Liver (tissue), 9 donors: ENCODE data around the gene GRXCR2. TPM values are rescaled to one million over a fixed set of nuclear protein-coding genes. Genes with fewer than 3 reads are reported as not detected.

ENCODE experiments used
- DNase-seq: peaks from one replicate; pipeline ENCODE4 v3.0.0-alpha.2; 2017; ENCODE audit warnings: low spot score
- H3K27ac ChIP-seq, 2 donors: one replicate each; pipeline ENCODE4 v1.7.0; 2013; ENCODE audit warnings: inconsistent platforms in 2 of 2, low read length in 2 of 2, control low read depth in 1 of 2, low read depth in 1 of 2, mild to moderate bottlenecking in 1 of 2
- H3K27me3 ChIP-seq, 4 donors: one replicate each; pipeline versions ENCODE4 v1.6.1 to v1.7.0; 2013; ENCODE audit warnings: low read length in 3 of 4, inconsistent platforms in 1 of 4, mild to moderate bottlenecking in 1 of 4, moderate library complexity in 1 of 4; ENCODE audit not compliant: control insufficient read depth in 4 of 4, insufficient read depth in 4 of 4
- H3K36me3 ChIP-seq, 4 donors: one replicate each; pipeline versions ENCODE4 v1.6.1 to v1.7.0; 2013; ENCODE audit warnings: low read length in 3 of 4, mild to moderate bottlenecking in 3 of 4, low read depth in 1 of 4, moderate library complexity in 1 of 4; ENCODE audit not compliant: control insufficient read depth in 4 of 4, insufficient read depth in 3 of 4
- H3K4me1 ChIP-seq, 4 donors: one replicate each; pipeline versions ENCODE4 v1.6.1 to v1.7.0; 2013; ENCODE audit warnings: low read length in 3 of 4, mild to moderate bottlenecking in 3 of 4, moderate library complexity in 1 of 4; ENCODE audit not compliant: control insufficient read depth in 4 of 4, insufficient read depth in 4 of 4
- H3K4me3 ChIP-seq, 3 donors: one replicate each; pipeline versions ENCODE4 v1.6.1 to v1.7.0; 2013; ENCODE audit warnings: low read length in 3 of 3, control low read depth in 1 of 3, low read depth in 1 of 3, mild to moderate bottlenecking in 1 of 3
- H3K9ac ChIP-seq, 2 donors: one replicate each; pipeline ENCODE4 v1.7.0; 2013; ENCODE audit warnings: low read length in 2 of 2, mild to moderate bottlenecking in 2 of 2, moderate library complexity in 2 of 2, control low read depth in 1 of 2, low read depth in 1 of 2
- H3K9me3 ChIP-seq, 4 donors: one replicate each; pipeline versions ENCODE4 v1.6.1 to v1.7.0; 2013; ENCODE audit warnings: low read length in 3 of 4; ENCODE audit not compliant: control insufficient read depth in 4 of 4
- EGR1 ChIP-seq, 2 donors: IDR thresholded peaks; 2 replicates each; pipeline ENCODE4 v1.6.1; 2016 to 2018; ENCODE audit warnings: antibody characterized with exemption in 2 of 2, low read depth in 2 of 2
- FOXA2 ChIP-seq: IDR thresholded peaks from 2 replicates; pipeline ENCODE4 v1.6.1; 2016; ENCODE audit warnings: antibody characterized with exemption
- GABPA ChIP-seq, 2 donors: IDR thresholded peaks in 1 of 2; conservative IDR thresholded peaks in 1 of 2; 2 replicates each; pipeline ENCODE4 v1.6.1; 2016; ENCODE audit warnings: antibody characterized with exemption in 2 of 2, mild to moderate bottlenecking in 1 of 2, moderate library complexity in 1 of 2
- HNF4A ChIP-seq, 2 donors: conservative IDR thresholded peaks; 2 replicates each; pipeline ENCODE4 v1.6.1; 2016; ENCODE audit warnings: antibody characterized with exemption in 2 of 2, mild to moderate bottlenecking in 2 of 2
- HNF4G ChIP-seq: IDR thresholded peaks from 2 replicates; pipeline ENCODE4 v1.6.1; 2016; ENCODE audit warnings: antibody characterized with exemption
- JUND ChIP-seq, 2 donors: IDR thresholded peaks; 2 replicates each; pipeline ENCODE4 v1.6.1; 2016; ENCODE audit warnings: antibody characterized with exemption in 2 of 2
- NR2F2 ChIP-seq: IDR thresholded peaks from 2 replicates; pipeline ENCODE4 v1.6.1; 2016; ENCODE audit warnings: antibody characterized with exemption
- RAD21 ChIP-seq, 2 donors: IDR thresholded peaks; 2 replicates each; pipeline ENCODE4 v1.6.1; 2016; ENCODE audit warnings: antibody characterized with exemption in 2 of 2, mild to moderate bottlenecking in 2 of 2
- RXRA ChIP-seq, 2 donors: IDR thresholded peaks; 2 replicates each; pipeline ENCODE4 v1.6.1; 2017 to 2018; ENCODE audit warnings: antibody characterized with exemption in 2 of 2, mild to moderate bottlenecking in 1 of 2
- TAF1 ChIP-seq: conservative IDR thresholded peaks from 2 replicates; pipeline ENCODE4 v1.6.1; 2016; ENCODE audit warnings: antibody characterized with exemption, mild to moderate bottlenecking
- YY1 ChIP-seq: IDR thresholded peaks from 2 replicates; pipeline ENCODE4 v1.6.1; 2016; ENCODE audit warnings: antibody characterized with exemption, mild to moderate bottlenecking
- WGBS: extraction: QIAGEN DNeasy Blood & Tissue Kit; methylation state at CpG from one replicate; pipeline ENCODE4 v1.1.7; 2013; 5-methylcytosine and 5-hydroxymethylcytosine counted together
- polyA plus RNA-seq, 2 donors: library from polyadenylated mRNA; stranded (reverse) in 1 of 2; unstranded in 1 of 2; fragments of 200-250 nt in 1 of 2; fragments of >200 nt in 1 of 2; fragmentation: Nextera tagmentation in 1 of 2; extraction: Ambion mirVana in 1 of 2; gene quantifications; one replicate each; pipeline versions ENCODE4 v1.2.1 to v1.2.3, GENCODE V29; 2013 to 2015
- total RNA-seq, 2 donors: library from RNA; depleted of rRNA; stranded (reverse); fragments of >200 nt; gene quantifications; one replicate each; pipeline ENCODE4 v1.2.3, GENCODE V29; 2014
- TF ChIP-seq, protein P1 (sequence below): IDR thresholded peaks from 2 replicates; pipeline ENCODE4 v1.6.1; 2016; ENCODE audit warnings: antibody characterized with exemption
- TF ChIP-seq, protein P2 (sequence below): IDR thresholded peaks from 2 replicates; pipeline ENCODE4 v1.6.1; 2016; ENCODE audit warnings: antibody characterized with exemption
- TF ChIP-seq, protein P3 (sequence below): IDR thresholded peaks from 2 replicates; pipeline ENCODE4 v1.6.1; 2016; ENCODE audit warnings: antibody characterized with exemption
- TF ChIP-seq, protein P4 (sequence below): IDR thresholded peaks from 2 replicates; pipeline ENCODE4 v1.6.1; 2016; ENCODE audit warnings: antibody characterized with exemption, mild to moderate bottlenecking
- donor health status: healthy.
- donor health status: healthy.
- donor health status: healthy.
- donor health status: healthy.
- donor health status: healthy.

Gene GRXCR2
- total and polyA plus RNA-seq, 4 donors = not detected

DNA sequence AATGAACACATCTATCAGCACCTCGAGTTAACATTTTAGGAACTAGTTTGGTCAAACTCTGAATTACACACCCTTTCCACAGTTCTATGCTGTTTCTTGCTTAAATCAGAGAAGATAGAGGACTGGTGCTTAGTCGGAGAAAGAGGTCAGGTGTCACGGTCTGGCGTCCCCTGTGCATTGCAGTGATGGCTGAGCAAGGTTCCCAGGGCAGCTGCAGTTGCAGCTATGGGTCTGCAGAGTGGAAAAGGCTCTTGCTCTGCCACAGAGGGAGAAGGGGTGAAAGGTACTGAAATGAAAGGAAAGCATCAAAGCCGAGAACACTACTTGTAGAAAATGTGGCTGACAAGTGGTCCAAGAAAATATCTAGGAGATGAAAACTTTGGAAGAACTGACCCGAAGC is 38.4 kb upstream of the GRXCR2 start:
- no peaks in the 10 kb centered on the region for H3K9me3 ChIP-seq
- H3K36me3 ChIP-seq = no peaks in the 10 kb centered on the region
- TF ChIP-seq RXRA (IDR thresholded peaks at IDR 0.05) (no peak), JUND (IDR thresholded peaks at IDR 0.05) (no peak), TAF1 (no peak)
- H3K9ac ChIP-seq = no peak overlapping the region
- no peak overlapping the region for H3K27ac ChIP-seq
- no peaks in the 10 kb centered on the region for H3K27me3 ChIP-seq
- H3K4me1 ChIP-seq = peaks cover 0 to 9% (median 4%) of the 10 kb centered on the region in 4 donors
- no peak for DNase-seq
- WGBS = 91% methylated on average over 6 of the region's 6 CpGs
- no peak overlapping the region for H3K4me3 ChIP-seq

DNA sequence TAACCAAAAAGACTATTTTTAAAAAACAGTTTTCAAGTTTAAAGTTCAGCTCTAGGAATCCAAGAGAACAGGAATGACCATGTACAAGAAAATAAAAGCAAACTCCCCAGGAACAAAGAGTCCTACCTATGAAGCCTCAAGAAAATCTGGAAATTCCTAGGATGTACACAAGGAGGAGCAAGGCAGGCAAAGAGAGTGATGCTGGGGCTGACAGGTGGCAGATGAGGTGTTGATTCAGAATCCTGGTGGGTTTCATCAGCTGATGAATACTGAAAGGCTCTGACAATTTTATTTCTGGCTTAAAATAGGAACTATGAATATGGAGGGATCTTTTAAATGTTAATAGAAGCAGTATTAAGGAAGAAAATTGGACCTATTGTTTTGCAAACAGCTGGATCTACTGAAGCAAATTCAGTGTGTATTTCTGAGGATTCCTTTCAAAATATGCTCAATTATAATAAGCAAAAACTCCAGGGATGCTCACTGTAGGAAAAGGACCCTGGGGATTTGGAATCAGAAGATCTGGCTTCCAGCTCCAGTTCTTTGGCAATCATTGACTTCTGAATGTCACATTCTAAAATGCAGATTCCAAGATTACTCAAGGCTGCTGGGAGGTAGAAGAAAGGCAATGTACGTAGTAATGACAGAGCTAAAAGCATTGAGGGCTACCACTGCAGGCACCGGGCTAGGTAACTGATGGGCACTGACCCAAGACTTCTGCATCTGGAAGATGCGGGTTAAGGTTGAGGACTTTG is 35.6 kb upstream of the GRXCR2 start:
- H3K27me3 ChIP-seq = no peaks in the 10 kb centered on the region
- no peak overlapping the region for H3K9ac ChIP-seq
- TF ChIP-seq RAD21 (IDR thresholded peaks at IDR 0.05) (peak; percentile 12 to 58), JUND (IDR thresholded peaks at IDR 0.05) (no peak)
- no peak overlapping the region for H3K27ac ChIP-seq
- H3K4me1 ChIP-seq = peaks cover 0 to 9% (median 4%) of the 10 kb centered on the region in 4 donors
- no peak overlapping the region for H3K4me3 ChIP-seq
- 83% methylated on average over 3 of the region's 3 CpGs for WGBS
- no peak for DNase-seq
- H3K9me3 ChIP-seq = no peaks in the 10 kb centered on the region
- H3K36me3 ChIP-seq = no peaks in the 10 kb centered on the region

DNA sequence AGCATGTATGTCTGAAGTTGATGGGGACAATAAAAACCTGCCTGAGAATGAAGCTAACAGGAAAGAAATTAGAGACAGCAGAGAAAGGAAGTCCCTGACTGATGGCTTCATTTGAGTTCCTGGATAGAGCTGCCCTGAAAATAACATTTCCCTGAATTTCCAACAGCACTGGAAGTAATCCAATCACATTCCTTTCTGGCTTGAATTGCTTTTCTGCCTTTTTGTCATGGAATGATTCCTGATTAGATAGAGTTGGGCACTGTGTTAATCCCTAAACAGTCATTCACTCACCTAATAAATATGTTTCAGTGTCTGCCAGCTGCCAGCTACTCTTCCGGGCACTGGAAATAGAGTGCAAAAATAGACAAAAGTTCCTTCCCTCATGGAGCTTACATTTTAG is 33.6 kb upstream of the GRXCR2 start:
- no peaks in the 10 kb centered on the region for H3K4me1 ChIP-seq
- H3K4me3 ChIP-seq = no peak overlapping the region
- no peaks in the 10 kb centered on the region for H3K9me3 ChIP-seq
- no peak overlapping the region for H3K27ac ChIP-seq
- no peaks in the 10 kb centered on the region for H3K27me3 ChIP-seq
- DNase-seq = no peak
- H3K36me3 ChIP-seq = no peaks in the 10 kb centered on the region
- 83% methylated on average over 1 of the region's 1 CpG for WGBS
- H3K9ac ChIP-seq = no peak overlapping the region
- TF ChIP-seq EGR1 (IDR thresholded peaks at IDR 0.05; ENCODE audit: low read depth in 2 of 2) (no peak), FOXA2 (no peak)
- TF ChIP-seq, protein P1, sequence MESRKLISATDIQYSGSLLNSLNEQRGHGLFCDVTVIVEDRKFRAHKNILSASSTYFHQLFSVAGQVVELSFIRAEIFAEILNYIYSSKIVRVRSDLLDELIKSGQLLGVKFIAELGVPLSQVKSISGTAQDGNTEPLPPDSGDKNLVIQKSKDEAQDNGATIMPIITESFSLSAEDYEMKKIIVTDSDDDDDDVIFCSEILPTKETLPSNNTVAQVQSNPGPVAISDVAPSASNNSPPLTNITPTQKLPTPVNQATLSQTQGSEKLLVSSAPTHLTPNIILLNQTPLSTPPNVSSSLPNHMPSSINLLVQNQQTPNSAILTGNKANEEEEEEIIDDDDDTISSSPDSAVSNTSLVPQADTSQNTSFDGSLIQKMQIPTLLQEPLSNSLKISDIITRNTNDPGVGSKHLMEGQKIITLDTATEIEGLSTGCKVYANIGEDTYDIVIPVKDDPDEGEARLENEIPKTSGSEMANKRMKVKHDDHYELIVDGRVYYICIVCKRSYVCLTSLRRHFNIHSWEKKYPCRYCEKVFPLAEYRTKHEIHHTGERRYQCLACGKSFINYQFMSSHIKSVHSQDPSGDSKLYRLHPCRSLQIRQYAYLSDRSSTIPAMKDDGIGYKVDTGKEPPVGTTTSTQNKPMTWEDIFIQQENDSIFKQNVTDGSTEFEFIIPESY = no peak

DNA sequence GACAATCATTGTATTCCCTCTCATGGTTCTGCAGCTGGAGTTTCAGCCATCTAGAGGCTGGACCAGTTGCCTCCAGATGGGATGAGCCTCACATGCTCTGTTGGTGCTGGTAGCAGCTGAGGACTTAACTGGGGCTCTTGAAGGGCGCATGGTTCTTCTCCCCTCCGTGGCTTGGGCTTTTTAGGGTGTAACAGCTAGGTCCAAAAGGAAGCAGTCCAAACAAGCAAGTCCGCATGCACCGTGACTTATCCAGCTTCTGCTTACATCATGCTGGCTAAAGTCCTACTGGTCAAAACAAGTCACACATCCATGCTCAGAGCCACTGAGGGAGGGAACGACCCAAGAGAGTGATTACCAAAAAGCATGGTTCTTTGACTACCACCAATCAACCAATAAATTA is 31.9 kb upstream of the GRXCR2 start:
- Histone ChIP-seq H3K4me1 (no peaks in the 10 kb centered on the region), H3K9ac (no peak overlapping the region), H3K4me3 (no peak overlapping the region), H3K27ac (no peak overlapping the region), H3K36me3 (no peaks in the 10 kb centered on the region), H3K9me3 (no peaks in the 10 kb centered on the region), H3K27me3 (no peaks in the 10 kb centered on the region)
- 86% methylated on average over 5 of the region's 5 CpGs for WGBS
- no peak for DNase-seq
- TF ChIP-seq, protein P2, sequence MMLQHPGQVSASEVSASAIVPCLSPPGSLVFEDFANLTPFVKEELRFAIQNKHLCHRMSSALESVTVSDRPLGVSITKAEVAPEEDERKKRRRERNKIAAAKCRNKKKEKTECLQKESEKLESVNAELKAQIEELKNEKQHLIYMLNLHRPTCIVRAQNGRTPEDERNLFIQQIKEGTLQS = no peak
- TF ChIP-seq NR2F2 = no peak
- no peak for TF ChIP-seq GABPA (IDR thresholded peaks at IDR 0.05 in 1 of 2, conservative IDR thresholded peaks at IDR 0.05 in 1 of 2)
- no peak for TF ChIP-seq TAF1
- no peak for TF ChIP-seq RAD21 (IDR thresholded peaks at IDR 0.05)
- TF ChIP-seq HNF4G = no peak
- TF ChIP-seq YY1 = no peak
- TF ChIP-seq HNF4A (conservative IDR thresholded peaks at IDR 0.05) = no peak
- TF ChIP-seq, protein P3, sequence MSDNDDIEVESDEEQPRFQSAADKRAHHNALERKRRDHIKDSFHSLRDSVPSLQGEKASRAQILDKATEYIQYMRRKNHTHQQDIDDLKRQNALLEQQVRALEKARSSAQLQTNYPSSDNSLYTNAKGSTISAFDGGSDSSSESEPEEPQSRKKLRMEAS = no peak
- TF ChIP-seq, protein P4, sequence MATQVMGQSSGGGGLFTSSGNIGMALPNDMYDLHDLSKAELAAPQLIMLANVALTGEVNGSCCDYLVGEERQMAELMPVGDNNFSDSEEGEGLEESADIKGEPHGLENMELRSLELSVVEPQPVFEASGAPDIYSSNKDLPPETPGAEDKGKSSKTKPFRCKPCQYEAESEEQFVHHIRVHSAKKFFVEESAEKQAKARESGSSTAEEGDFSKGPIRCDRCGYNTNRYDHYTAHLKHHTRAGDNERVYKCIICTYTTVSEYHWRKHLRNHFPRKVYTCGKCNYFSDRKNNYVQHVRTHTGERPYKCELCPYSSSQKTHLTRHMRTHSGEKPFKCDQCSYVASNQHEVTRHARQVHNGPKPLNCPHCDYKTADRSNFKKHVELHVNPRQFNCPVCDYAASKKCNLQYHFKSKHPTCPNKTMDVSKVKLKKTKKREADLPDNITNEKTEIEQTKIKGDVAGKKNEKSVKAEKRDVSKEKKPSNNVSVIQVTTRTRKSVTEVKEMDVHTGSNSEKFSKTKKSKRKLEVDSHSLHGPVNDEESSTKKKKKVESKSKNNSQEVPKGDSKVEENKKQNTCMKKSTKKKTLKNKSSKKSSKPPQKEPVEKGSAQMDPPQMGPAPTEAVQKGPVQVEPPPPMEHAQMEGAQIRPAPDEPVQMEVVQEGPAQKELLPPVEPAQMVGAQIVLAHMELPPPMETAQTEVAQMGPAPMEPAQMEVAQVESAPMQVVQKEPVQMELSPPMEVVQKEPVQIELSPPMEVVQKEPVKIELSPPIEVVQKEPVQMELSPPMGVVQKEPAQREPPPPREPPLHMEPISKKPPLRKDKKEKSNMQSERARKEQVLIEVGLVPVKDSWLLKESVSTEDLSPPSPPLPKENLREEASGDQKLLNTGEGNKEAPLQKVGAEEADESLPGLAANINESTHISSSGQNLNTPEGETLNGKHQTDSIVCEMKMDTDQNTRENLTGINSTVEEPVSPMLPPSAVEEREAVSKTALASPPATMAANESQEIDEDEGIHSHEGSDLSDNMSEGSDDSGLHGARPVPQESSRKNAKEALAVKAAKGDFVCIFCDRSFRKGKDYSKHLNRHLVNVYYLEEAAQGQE = no peak
